ENCODE data around the gene CDH23.

The CDH23 gene

GRCh38 chr10:71767420-71768035 is 370.8 kb downstream of the CDH23 start:
- no peak for DNase-seq

GRCh38 chr10:71769279-71769823 is 372.6 kb downstream of the CDH23 start:
- no peak for DNase-seq

GRCh38 chr10:71770255-71770654 is 373.5 kb downstream of the CDH23 start:
- no peak for DNase-seq

- DNase-seq, result no peak
Measured at GRCh38 chr10:71770789-71771188, 374.1 kb downstream of the CDH23 start.

- no peak for DNase-seq
Measured at GRCh38 chr10:71771204-71771603, 374.5 kb downstream of the CDH23 start.

- no peak for DNase-seq
Measured at GRCh38 chr10:71771821-71772617, 375.3 kb downstream of the CDH23 start.

- no peak for DNase-seq
Measured at GRCh38 chr10:71772832-71773220, 376.1 kb downstream of the CDH23 start.

GRCh38 chr10:71773221-71773971 is 376.7 kb downstream of the CDH23 start, which contains the start of gene VSIR:
Gene VSIR, minus strand, starts transcription at chr10:71773520. Its CDS starts 81 bp downstream, at chr10:71773439.
- DNase-seq, result peak in 1 of 2 experiments; percentile 2

- DNase-seq, result no peak
Measured at GRCh38 chr10:71774916-71775702, 378.4 kb downstream of the CDH23 start.

- DNase-seq, result no peak
Measured at GRCh38 chr10:71776481-71776925, 379.8 kb downstream of the CDH23 start.

- no peak for DNase-seq
Measured at GRCh38 chr10:71777213-71777985, 380.7 kb downstream of the CDH23 start.

- DNase-seq, result no peak
Measured at GRCh38 chr10:71778071-71778825, 381.5 kb downstream of the CDH23 start.

GRCh38 chr10:71779641-71780040 is 382.9 kb downstream of the CDH23 start:
- DNase-seq, result no peak

GRCh38 chr10:71780156-71780555 is 383.4 kb downstream of the CDH23 start:
- DNase-seq, result no peak

- no peak for DNase-seq
Measured at GRCh38 chr10:71780719-71781118, 384.0 kb downstream of the CDH23 start.

GRCh38 chr10:71782221-71782916 is 385.6 kb downstream of the CDH23 start:
- DNase-seq, result no peak

GRCh38 chr10:71782917-71783490 is 386.3 kb downstream of the CDH23 start:
- no peak for DNase-seq

GRCh38 chr10:71783917-71784678 is 387.4 kb downstream of the CDH23 start:
- DNase-seq, result no peak

- no peak for DNase-seq
Measured at GRCh38 chr10:71784679-71785272, 388.1 kb downstream of the CDH23 start.

Data from SHP77 (cell line).